HG02798 (cell line): ENCODE data around the gene TRMT10A.
"Not testable (repeated sequence)": the region's sequence is repeated elsewhere in the genome, so short reads cannot be mapped to it uniquely, and the experiment has no call there.

ENCODE experiments used
- ATAC-seq: cut with Tn5 transposase; IDR thresholded peaks from one replicate; pipeline ENCODE4 v1.9.1; 2021; ENCODE audit warnings: mild to moderate bottlenecking; ENCODE audit not compliant: unreplicated experiment, poor library complexity

TRMT10A gene

GRCh38 chr4:99564921-99565320 lies 1.1 kb upstream of the TRMT10A start:
- ATAC-seq = no peak

- no peak for ATAC-seq
Measured at GRCh38 chr4:99552872-99553271, 11.0 kb downstream of the TRMT10A start.

- no peak for ATAC-seq
Measured at GRCh38 chr4:99540277-99540939, 23.4 kb downstream of the TRMT10A start.

DNA sequence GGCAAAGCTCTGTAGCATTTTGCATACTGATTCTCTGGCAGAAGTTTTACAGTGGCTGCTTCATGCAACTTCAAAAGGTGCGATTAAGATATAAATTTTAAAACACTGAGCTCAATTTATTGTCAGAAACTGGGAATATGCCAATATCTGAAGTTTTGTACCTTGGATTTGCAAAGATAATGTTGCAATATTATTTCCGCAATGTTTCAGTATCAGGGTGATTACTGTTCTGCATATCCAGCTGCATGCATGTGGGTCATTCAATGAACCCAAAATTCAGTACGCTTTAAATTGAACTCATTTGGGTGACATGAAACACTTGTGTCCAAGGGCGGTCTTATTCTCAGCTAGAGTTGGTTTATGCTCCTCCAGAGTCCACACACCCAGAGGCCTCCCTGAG lies 26.2 kb downstream of the TRMT10A start:
- ATAC-seq = no peak

DNA sequence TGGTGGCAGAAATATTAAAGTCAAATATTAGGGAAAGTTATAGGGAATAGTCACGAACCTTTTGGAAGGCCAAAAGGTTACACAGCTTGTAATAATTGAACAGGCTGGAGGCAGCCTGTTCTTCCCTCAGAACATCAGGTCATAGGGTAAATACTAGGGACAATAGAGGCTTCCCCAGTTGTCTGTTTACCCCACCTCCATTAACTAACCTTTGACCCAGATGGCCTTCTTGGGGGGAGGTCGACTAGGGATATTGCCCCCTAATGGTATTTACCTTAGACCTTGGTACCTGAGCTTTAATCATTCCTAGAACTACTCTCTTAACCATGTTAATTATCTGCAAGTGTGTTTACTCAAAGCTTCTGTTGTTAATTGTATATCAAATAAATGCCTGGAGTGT lies 27.0 kb downstream of the TRMT10A start:
- ATAC-seq = no peak

DNA sequence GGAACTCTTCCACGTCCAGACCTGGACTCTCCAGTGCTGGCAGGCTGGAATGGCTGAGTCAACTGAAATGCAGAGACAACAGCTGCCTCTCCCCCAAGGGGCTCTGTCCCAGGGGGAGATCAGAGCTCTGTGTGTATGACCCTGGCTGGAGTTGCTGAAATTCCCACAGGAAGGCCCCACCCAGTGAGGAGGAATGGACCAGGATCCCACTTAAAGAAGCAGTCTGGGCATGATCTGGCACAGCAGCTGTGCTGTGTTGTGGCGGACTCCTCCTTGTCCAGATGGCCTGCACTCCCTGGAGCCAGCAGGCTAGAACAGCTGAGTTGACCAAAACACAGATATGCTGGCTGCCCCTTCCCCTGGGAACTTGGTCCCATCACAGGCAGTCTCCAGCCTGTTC lies 27.6 kb downstream of the TRMT10A start:
- ATAC-seq = no peak

DNA sequence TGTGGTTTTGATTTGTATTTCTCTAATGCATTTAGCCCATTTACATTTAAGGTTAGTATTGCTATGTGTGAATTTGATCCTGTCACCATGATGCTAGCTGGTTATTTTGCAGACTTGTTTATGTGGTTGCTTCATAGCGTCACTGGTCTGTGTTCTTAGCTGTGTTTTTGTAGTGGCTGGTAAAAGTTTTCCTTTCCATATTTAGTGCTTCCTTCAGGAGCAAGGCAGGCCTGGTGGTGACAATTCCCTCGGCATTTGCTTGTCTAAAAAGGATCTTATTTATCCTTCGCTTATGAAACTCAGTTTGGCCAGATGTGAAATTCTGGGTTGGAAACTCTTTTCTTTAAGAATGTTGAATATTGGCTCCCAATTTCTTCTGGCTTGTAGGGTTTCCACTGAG lies 29.1 kb downstream of the TRMT10A start:
- not testable (repeated sequence) for ATAC-seq

DNA sequence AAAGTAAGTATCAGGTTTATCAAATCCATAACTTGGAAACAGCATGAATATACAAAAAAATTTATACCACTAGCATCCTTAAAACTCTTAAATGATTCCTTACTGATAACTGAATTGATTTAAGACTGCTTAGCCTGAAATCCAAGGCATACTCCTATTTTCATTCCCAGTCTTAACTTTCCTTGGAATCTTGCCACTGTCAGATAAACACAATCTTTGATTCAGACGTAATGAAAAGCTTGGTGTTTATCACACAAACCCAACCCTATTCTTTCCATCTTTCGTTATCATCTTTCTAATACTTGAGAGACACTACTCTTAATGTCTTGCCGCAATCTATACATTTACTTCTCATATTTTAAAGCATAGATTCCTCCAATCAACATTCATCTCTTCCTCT lies 33.9 kb downstream of the TRMT10A start:
- no peak for ATAC-seq

DNA sequence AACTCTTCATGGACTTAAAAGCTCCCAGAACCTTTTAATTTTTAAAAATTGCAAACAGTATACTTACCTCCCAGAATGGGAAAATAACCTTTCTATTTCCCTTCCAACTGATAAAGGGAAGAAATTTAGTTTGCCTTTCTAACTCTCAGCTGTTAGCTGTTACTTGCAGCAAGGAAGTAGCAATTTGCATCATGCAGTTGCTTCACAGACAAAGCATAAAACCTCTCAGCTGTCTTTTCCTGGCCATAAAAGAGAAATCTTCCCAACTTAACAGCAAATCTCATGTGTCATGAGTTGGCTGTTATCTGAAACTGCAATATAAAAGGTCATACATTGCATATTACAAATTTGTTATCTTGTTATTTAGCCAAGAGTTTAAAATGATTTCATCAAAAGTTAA lies 34.6 kb downstream of the TRMT10A start:
- no peak for ATAC-seq

GRCh38 chr4:99518601-99519295 lies 45.1 kb downstream of the TRMT10A start:
- no peak for ATAC-seq

GRCh38 chr4:99510721-99511120 lies 53.1 kb downstream of the TRMT10A start, which contains the start of gene C4orf17:
TSS of gene C4orf17 (plus strand) at chr4:99511021. CDS start at chr4:99513082, 2,061 bp downstream.
- ATAC-seq = no peak

DNA sequence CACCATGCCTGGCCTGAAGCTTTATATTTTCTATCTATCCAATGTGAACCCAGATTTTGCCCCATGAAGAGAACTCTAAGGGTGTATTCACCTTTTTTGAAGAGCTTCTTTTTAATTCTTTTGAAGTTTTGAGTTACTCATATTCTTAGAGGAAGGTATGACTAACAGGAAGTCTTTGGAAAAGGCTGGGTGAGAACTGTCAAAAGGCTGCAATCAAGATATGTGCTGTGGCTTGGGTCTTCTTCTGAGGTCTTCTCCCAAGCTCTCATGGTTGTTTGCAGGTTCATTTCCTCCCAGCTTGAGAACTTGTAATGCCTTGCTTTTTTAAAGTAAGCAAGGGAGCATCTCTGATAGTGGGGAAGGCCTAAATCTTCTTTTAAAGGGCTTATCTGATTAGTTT lies 56.1 kb downstream of the TRMT10A start:
- ATAC-seq = no peak

DNA sequence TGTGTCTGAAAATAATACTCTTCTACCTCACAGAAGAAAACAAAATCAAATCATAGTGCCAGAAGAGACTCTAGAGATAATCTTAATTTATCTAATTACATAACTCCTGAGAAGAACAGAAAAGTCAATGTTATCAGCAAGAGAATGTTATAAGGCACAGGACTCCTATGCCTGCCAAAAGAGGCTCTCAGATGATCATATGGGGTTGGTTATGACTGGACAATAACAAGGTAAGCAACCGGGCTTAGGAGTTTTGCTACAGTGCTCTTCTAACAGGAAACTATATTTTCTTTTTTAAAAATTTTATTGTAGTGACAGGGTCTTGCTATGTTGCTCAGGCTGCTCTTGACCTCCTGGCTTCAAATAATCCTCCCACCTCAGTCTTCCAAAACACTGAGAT lies 56.5 kb downstream of the TRMT10A start:
- no peak for ATAC-seq

- no peak for ATAC-seq
Measured at GRCh38 chr4:99506781-99507180, 57.1 kb downstream of the TRMT10A start.

GRCh38 chr4:99504804-99505502 lies 58.9 kb downstream of the TRMT10A start:
- ATAC-seq = no peak
